ENCODE measurements around the gene DNAJC3.
"Not testable (repeated sequence)": the region's sequence is repeated elsewhere in the genome, so short reads cannot be mapped to it uniquely, and the experiment has no call there.

Gene DNAJC3

GRCh38 chr13:95783747-95784146 lies 106.8 kb downstream of the DNAJC3 start:
- DNase-seq, result no peak
- Mint-ChIP-seq H3K9me3 (peaks cover 12% of the 10 kb centered on the region), H3K4me1 (no peaks in the 10 kb centered on the region), H3K4me3 (no peak overlapping the region), H3K36me3 (ENCODE audit: low read depth) (peaks cover 23% of the 10 kb centered on the region), H3K27ac (peak overlapping the region; percentile 52), H3K27me3 (ENCODE audit: low read depth, poor library complexity) (no peaks in the 10 kb centered on the region)
- TF ChIP-seq CTCF (IDR thresholded peaks at IDR 0.05), result no peak

GRCh38 chr13:95784161-95784899 lies 107.4 kb downstream of the DNAJC3 start:
- Mint-ChIP-seq H3K4me3 (no peak overlapping the region), H3K4me1 (no peaks in the 10 kb centered on the region), H3K36me3 (ENCODE audit: low read depth) (peaks cover 29% of the 10 kb centered on the region), H3K27me3 (ENCODE audit: low read depth, poor library complexity) (no peaks in the 10 kb centered on the region), H3K27ac (peak overlapping the region; percentile 47), H3K9me3 (peaks cover 16% of the 10 kb centered on the region)
- no peak for DNase-seq
- TF ChIP-seq CTCF (IDR thresholded peaks at IDR 0.05), result no peak

- Mint-ChIP-seq H3K9me3 (peaks cover 22% of the 10 kb centered on the region), H3K4me3 (no peak overlapping the region), H3K4me1 (no peaks in the 10 kb centered on the region), H3K27me3 (ENCODE audit: low read depth, poor library complexity) (no peaks in the 10 kb centered on the region), H3K27ac (peak overlapping the region; percentile 80), H3K36me3 (ENCODE audit: low read depth) (peaks cover 35% of the 10 kb centered on the region)
- TF ChIP-seq CTCF (IDR thresholded peaks at IDR 0.05), result no peak
- no peak for DNase-seq
Measured at GRCh38 chr13:95784900-95785290, 108.0 kb downstream of the DNAJC3 start.

GRCh38 chr13:95787356-95788099 lies 110.6 kb downstream of the DNAJC3 start:
- TF ChIP-seq CTCF (IDR thresholded peaks at IDR 0.05), result no peak
- H3K27ac Mint-ChIP-seq, result no peak overlapping the region

GRCh38 chr13:95788100-95788463 lies 111.1 kb downstream of the DNAJC3 start:
- peaks cover 15% of the 10 kb centered on the region for H3K9me3 Mint-ChIP-seq
- no peak for DNase-seq
- TF ChIP-seq CTCF (IDR thresholded peaks at IDR 0.05), result no peak
- H3K4me3 Mint-ChIP-seq, result no peak overlapping the region
- peaks cover 4% of the 10 kb centered on the region for H3K4me1 Mint-ChIP-seq
- no peaks in the 10 kb centered on the region for H3K27me3 Mint-ChIP-seq (ENCODE audit: low read depth, poor library complexity)
- no peak overlapping the region for H3K27ac Mint-ChIP-seq
- peaks cover 57% of the 10 kb centered on the region for H3K36me3 Mint-ChIP-seq (ENCODE audit: low read depth)

More at GRCh38 chr13:95787356-95788099, 110.6 kb downstream of the DNAJC3 start:
- no peaks in the 10 kb centered on the region for H3K4me1 Mint-ChIP-seq
- H3K9me3 Mint-ChIP-seq, result peaks cover 20% of the 10 kb centered on the region
- no peak for DNase-seq
- no peaks in the 10 kb centered on the region for H3K27me3 Mint-ChIP-seq (ENCODE audit: low read depth, poor library complexity)
- H3K4me3 Mint-ChIP-seq, result no peak overlapping the region
- peaks cover 52% of the 10 kb centered on the region for H3K36me3 Mint-ChIP-seq (ENCODE audit: low read depth)

- peaks cover 69% of the 10 kb centered on the region for H3K36me3 Mint-ChIP-seq (ENCODE audit: low read depth)
- H3K4me1 Mint-ChIP-seq, result peaks cover 12% of the 10 kb centered on the region
- H3K27ac Mint-ChIP-seq; DNase-seq; H3K27me3 Mint-ChIP-seq (ENCODE audit: low read depth, poor library complexity); H3K4me3 Mint-ChIP-seq: not testable (repeated sequence)
- peaks cover 14% of the 10 kb centered on the region for H3K9me3 Mint-ChIP-seq
Measured at GRCh38 chr13:95789315-95789714, 112.4 kb downstream of the DNAJC3 start.

Data from nephron progenitor cell (in vitro differentiated cells).